ENCODE measurements around the gene CNN1. TPM values are rescaled to one million over a fixed set of nuclear protein-coding genes. Genes with fewer than 3 reads are reported as not detected.
"Not testable (repeated sequence)": the region's sequence is repeated elsewhere in the genome, so short reads cannot be mapped to it uniquely, and the experiment has no call there.

CNN1 gene
- total RNA-seq, 1 donor from 2014 or later = 0.20 TPM

DNA sequence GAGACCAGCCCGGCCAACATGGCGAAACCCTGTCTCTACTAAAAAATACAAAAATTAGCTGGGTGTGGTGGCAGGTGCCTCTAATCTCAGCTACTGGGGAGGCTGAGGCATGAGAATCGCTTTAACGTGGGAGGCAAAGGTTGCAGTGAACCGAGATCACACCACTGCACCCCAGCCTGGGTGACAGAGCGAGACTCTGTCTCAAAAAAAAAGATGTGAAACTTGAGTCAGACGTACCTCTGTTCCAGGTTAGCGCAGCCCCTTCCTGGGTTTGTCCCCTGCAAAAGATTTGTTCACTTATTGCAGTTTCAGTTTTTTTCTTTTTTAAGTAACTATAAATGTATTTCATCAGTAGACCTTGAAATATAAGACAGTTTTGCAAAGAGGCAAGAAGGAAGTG lies 61.1 kb downstream of the CNN1 start:
- DNase-seq (ENCODE audit: low read depth in 2 of 2) = not testable (repeated sequence)

Other genes with a start within 250 kb of the CNN1 start
- not detected in 2 replicates for gene TSPAN16, start 242.7 kb upstream of the CNN1 start, total RNA-seq
- gene RAB3D, start 199.2 kb upstream of the CNN1 start, total RNA-seq = 29.0 and 31.5 TPM in 2 replicates
- gene TMEM205, start 192.6 kb upstream of the CNN1 start, total RNA-seq = 83.7 and 105 TPM in 2 replicates
- gene CCDC159, start 192.3 kb upstream of the CNN1 start, total RNA-seq = 3.9 and 6.2 TPM in 2 replicates
- gene PLPPR2, start 183.4 kb upstream of the CNN1 start, total RNA-seq = 6.5 and 6.9 TPM in 2 replicates
- gene SWSAP1, start 164.2 kb upstream of the CNN1 start, total RNA-seq = 0.65 and 1.2 TPM in 2 replicates
- 5.0 and 5.8 TPM in 2 replicates for gene EPOR, start 154.5 kb upstream of the CNN1 start, total RNA-seq
- 0.22 and 1.8 TPM in 2 replicates for gene RGL3, start 119.5 kb upstream of the CNN1 start, total RNA-seq
- gene ODAD3, start 103.7 kb upstream of the CNN1 start, total RNA-seq = under 0.01 TPM in 1 of 2 replicates, not detected in the other
- gene PRKCSH, start 103.2 kb upstream of the CNN1 start, total RNA-seq = 103 and 132 TPM in 2 replicates
- not detected in 2 replicates for gene ELAVL3, start 57.8 kb upstream of the CNN1 start, total RNA-seq
- 5.2 and 7.5 TPM in 2 replicates for gene ZNF653, start 33.0 kb upstream of the CNN1 start, total RNA-seq
- gene ECSIT, start 9.7 kb upstream of the CNN1 start, total RNA-seq = 21.4 and 23.8 TPM in 2 replicates
- 19.2 and 27.2 TPM in 2 replicates for gene ELOF1, start 20.4 kb downstream of the CNN1 start, total RNA-seq
- under 0.01 and 0.60 TPM in 2 replicates for gene ACP5, start 38.8 kb downstream of the CNN1 start, total RNA-seq
- 16.8 and 24.0 TPM in 2 replicates for gene ZNF627, start 58.6 kb downstream of the CNN1 start, total RNA-seq
- gene ZNF823, start 200.1 kb downstream of the CNN1 start, total RNA-seq = 5.0 and 13.1 TPM in 2 replicates
- 6.5 and 13.9 TPM in 2 replicates for gene ZNF441, start 228.1 kb downstream of the CNN1 start, total RNA-seq

All from lung microvascular endothelial cell (primary cell).